Activated naive CD8-positive, alpha-beta T cell treated with anti-CD3 and anti-CD28 coated beads for 36 hours (primary cell): ENCODE results near the gene BNC2. TPM values are rescaled to one million over a fixed set of nuclear protein-coding genes. Genes with fewer than 3 reads are reported as not detected.

ENCODE experiments used
- DNase-seq: peaks from one replicate; pipeline ENCODE4 v3.0.0; 2021
- H3K27ac Mint-ChIP-seq: one replicate; pipeline ENCODE4 v1.8.0; 2022; ENCODE audit warnings: mild to moderate bottlenecking, moderate library complexity, mixed read lengths
- H3K27me3 Mint-ChIP-seq: one replicate; pipeline ENCODE4 v1.8.0; 2022; ENCODE audit warnings: mild to moderate bottlenecking, mixed read lengths
- H3K36me3 Mint-ChIP-seq: one replicate; pipeline ENCODE4 v1.8.0; 2021; ENCODE audit warnings: mild to moderate bottlenecking, mixed read lengths
- H3K4me1 Mint-ChIP-seq: one replicate; pipeline ENCODE4 v1.8.0; 2021; ENCODE audit warnings: mixed read lengths
- H3K4me3 Mint-ChIP-seq: one replicate; pipeline ENCODE4 v1.8.0; 2022; ENCODE audit warnings: mild to moderate bottlenecking, moderate library complexity, mixed read lengths
- H3K9me3 Mint-ChIP-seq: one replicate; pipeline ENCODE4 v1.8.0; 2022; ENCODE audit warnings: mixed read lengths
- total RNA-seq, 2 experiments: library from RNA; stranded (reverse); gene quantifications; one replicate each; pipeline ENCODE4 v1.2.3, GENCODE V29; 2021

Gene BNC2
- total RNA-seq, 2 experiments from 2014 or later, result not detected

DNA sequence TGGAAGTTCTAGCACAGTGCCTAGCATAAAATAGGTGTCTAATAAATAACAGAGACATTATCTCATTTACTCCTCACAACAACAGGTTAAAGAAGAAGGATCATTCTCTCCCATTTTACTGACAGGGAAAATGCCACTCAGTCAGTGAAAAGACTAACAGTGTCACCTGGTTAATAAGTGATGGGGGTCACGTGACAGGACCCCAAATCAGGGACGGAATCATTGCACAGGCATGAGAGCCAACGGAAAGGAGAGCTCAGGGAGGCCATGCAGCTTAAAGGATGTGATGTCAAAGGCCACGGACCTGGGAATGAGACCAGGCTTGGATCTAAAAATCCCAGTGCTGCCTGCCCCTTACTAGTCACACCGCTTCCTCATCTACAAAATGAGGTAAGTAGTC is 101.2 kb downstream of the BNC2 start:
- H3K36me3 Mint-ChIP-seq, result no peaks in the 10 kb centered on the region
- no peak overlapping the region for H3K4me3 Mint-ChIP-seq
- H3K4me1 Mint-ChIP-seq, result no peaks in the 10 kb centered on the region
- no peak overlapping the region for H3K27ac Mint-ChIP-seq
- H3K9me3 Mint-ChIP-seq, result no peaks in the 10 kb centered on the region
- DNase-seq, result no peak
- H3K27me3 Mint-ChIP-seq, result no peaks in the 10 kb centered on the region

DNA sequence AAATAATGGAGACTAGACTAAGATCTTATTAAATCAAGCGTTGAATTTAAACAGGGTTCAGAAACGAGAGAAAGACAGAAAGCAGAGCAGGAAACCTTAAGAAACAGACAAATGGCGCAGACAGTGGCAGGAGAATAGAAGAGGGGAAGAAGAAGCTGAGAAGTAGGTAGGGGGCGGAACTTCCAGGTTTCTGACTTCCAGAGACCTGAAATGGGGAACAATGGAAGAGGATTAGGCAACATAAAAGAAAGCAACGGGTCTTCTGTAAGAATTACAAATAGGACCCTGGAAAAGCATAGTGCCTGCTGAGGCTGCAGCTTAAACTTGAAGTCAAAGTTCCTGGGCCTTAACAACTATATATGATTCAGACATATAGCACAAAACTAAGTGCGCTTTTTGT is 101.7 kb downstream of the BNC2 start:
- Mint-ChIP-seq H3K27ac (no peak overlapping the region), H3K27me3 (no peaks in the 10 kb centered on the region), H3K4me1 (no peaks in the 10 kb centered on the region), H3K4me3 (no peak overlapping the region), H3K9me3 (no peaks in the 10 kb centered on the region), H3K36me3 (no peaks in the 10 kb centered on the region)
- DNase-seq, result no peak

DNA sequence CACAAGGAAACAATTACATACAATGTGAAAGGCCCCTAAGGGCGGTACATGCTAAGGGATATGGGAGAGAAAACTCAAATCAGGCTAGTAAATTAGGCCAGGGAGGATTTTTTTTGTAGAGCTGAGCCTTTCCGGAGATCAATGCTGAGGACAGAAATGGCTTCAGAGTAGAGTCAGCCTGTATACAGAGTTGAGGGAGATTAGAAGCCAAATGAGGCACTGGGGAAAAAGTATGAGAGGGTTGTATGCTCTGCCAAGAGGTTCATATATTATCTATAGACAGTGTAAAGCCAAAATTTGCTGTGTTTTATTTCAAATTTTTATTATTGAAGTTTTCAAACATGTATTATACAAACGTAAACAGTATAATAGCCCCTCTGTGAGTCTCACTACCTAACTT is 103.1 kb downstream of the BNC2 start:
- Mint-ChIP-seq H3K36me3 (no peaks in the 10 kb centered on the region), H3K9me3 (no peaks in the 10 kb centered on the region), H3K27ac (no peak overlapping the region), H3K4me1 (no peaks in the 10 kb centered on the region), H3K4me3 (no peak overlapping the region), H3K27me3 (no peaks in the 10 kb centered on the region)
- no peak for DNase-seq

DNA sequence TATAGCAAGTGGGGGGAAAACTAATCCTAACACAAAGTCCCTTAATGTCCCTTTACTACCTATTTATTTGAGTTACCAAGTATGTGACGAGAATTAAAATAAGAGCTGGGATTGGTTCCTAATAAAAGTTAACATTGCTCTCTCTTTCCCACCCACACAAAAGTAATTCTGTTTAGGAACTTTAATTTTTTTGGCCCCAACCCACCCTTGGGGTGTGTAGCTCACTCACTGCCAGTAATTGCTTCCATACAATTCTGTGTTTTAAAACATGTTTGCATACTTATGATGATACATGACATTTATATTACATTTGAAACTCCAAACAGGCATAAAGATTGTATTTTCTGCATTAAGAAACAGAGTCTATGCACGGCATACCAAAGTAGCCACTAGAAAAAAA is 106.5 kb downstream of the BNC2 start:
- H3K4me1 Mint-ChIP-seq, result no peaks in the 10 kb centered on the region
- no peaks in the 10 kb centered on the region for H3K27me3 Mint-ChIP-seq
- H3K36me3 Mint-ChIP-seq, result no peaks in the 10 kb centered on the region
- no peaks in the 10 kb centered on the region for H3K9me3 Mint-ChIP-seq
- H3K4me3 Mint-ChIP-seq, result no peak overlapping the region
- no peak overlapping the region for H3K27ac Mint-ChIP-seq
- DNase-seq, result no peak

DNA sequence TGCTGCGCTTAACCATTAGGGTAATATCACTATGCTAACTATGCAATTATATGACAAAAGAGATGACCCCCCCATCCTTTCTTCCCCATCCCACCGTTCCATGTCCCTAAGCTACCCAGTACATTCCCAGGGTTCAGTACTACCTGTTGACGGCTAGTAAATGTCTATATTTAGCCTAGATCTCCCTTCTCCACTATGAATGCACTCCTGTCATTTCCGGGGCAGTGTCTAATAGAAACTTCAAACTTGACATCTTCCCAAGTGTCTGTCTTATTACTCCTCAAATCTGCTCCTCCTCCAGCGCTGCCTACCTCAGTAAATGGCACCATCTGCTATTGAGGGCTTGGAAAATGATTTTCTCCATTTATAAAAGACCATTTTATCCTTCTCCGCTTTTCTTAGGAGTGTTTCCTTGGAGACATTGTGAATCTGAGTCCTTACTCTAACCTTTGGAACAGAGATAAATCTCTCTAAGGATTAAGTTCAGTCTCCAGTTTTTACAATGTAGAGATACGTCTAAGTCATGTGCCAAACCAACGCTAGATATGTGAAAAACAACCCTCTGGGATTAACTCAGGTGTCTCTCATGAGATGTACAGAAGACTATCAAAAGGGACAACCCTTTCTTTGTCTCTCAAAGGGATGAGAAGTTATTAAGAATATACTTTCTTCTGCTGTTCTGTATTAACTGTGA is 114.9 kb downstream of the BNC2 start:
- Mint-ChIP-seq H3K27ac (no peak overlapping the region), H3K27me3 (peaks cover 3% of the 10 kb centered on the region), H3K9me3 (no peaks in the 10 kb centered on the region), H3K4me1 (no peaks in the 10 kb centered on the region), H3K4me3 (no peak overlapping the region), H3K36me3 (no peaks in the 10 kb centered on the region)
- DNase-seq, result no peak

DNA sequence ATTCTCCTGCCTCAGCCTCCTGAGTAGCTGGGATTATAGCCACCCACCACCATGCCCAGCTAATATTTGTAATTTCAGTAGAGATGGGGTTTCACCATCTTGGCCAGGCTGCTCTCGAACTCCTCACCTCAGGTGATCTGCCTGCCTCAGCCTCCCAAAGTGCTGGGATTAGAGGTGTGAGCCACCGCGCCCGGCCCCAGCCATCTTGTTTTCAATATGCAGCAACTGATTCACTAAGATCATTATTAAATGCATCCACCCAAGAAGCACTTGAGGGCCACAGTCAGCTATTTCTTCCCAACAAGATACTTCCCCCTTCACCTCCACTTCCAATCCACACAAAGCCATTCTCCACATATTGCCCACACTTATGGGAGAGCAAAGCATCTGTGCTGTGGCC is 115.8 kb downstream of the BNC2 start:
- no peak for DNase-seq
- peaks cover 3% of the 10 kb centered on the region for H3K27me3 Mint-ChIP-seq
- H3K36me3 Mint-ChIP-seq, result no peaks in the 10 kb centered on the region
- no peaks in the 10 kb centered on the region for H3K4me1 Mint-ChIP-seq
- no peak overlapping the region for H3K27ac Mint-ChIP-seq
- H3K9me3 Mint-ChIP-seq, result no peaks in the 10 kb centered on the region
- no peak overlapping the region for H3K4me3 Mint-ChIP-seq

DNA sequence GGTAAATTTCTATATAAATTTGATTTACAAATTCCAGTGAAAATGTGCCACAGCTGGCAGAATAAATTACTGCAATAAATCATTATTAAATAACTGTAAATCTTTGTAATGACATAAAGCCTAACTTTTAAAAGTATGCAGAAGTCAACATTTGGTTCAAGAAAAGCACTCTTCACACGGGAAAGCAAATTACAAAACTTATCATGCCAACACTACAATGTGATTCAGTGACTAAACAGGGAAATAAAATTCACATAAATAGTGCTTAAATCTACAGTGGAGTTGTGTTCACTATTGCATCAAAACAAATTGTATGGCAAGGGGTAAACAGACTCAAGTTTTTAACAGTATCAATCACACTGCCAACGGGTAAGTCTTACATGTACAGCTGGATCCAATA is 117.2 kb downstream of the BNC2 start:
- H3K4me1 Mint-ChIP-seq, result no peaks in the 10 kb centered on the region
- H3K36me3 Mint-ChIP-seq, result no peaks in the 10 kb centered on the region
- H3K9me3 Mint-ChIP-seq, result no peaks in the 10 kb centered on the region
- no peak overlapping the region for H3K4me3 Mint-ChIP-seq
- no peak overlapping the region for H3K27ac Mint-ChIP-seq
- peaks cover 3% of the 10 kb centered on the region for H3K27me3 Mint-ChIP-seq
- no peak for DNase-seq

DNA sequence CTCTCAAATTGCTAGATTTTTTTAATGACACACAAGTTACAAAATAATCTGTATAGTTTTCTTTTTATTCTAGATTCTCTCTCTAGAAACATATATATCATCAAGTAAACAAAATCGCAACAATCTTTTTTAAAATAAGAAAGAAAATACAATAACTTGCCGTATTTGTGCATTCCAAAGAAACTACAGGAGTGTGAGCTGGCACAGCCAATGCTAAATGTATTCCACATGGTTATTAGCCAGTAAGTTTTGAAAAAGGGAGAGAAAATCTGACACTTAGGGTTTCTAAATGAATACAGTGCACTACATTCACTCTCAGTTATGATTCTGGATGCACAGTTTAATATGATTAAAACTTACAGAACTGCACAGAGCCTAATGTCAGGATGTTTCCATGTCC is 117.9 kb downstream of the BNC2 start:
- no peak for DNase-seq
- no peak overlapping the region for H3K27ac Mint-ChIP-seq
- no peaks in the 10 kb centered on the region for H3K4me1 Mint-ChIP-seq
- no peak overlapping the region for H3K4me3 Mint-ChIP-seq
- H3K9me3 Mint-ChIP-seq, result no peaks in the 10 kb centered on the region
- peaks cover 3% of the 10 kb centered on the region for H3K27me3 Mint-ChIP-seq
- no peaks in the 10 kb centered on the region for H3K36me3 Mint-ChIP-seq

DNA sequence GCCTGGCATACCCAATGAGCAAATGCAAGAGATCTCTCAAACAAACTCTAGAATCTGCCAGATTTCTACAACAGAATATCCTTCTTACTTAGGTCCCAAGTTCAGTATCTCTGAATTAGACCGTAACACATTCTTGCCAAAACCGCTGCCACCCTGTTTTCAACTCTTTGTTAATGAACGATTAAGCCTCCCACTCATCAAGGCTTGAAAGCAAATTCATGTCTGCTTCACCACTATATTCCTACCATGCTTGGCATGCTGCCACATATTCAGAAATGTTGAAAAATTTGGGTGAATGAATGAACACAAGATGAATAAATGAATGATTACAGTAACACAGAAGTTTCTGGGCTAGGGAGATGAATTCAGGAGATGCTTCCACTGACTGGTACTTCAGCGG is 119.9 kb downstream of the BNC2 start:
- Mint-ChIP-seq H3K4me1 (no peaks in the 10 kb centered on the region), H3K27ac (no peak overlapping the region), H3K9me3 (no peaks in the 10 kb centered on the region), H3K27me3 (peaks cover 3% of the 10 kb centered on the region), H3K4me3 (no peak overlapping the region), H3K36me3 (no peaks in the 10 kb centered on the region)
- DNase-seq, result no peak

DNA sequence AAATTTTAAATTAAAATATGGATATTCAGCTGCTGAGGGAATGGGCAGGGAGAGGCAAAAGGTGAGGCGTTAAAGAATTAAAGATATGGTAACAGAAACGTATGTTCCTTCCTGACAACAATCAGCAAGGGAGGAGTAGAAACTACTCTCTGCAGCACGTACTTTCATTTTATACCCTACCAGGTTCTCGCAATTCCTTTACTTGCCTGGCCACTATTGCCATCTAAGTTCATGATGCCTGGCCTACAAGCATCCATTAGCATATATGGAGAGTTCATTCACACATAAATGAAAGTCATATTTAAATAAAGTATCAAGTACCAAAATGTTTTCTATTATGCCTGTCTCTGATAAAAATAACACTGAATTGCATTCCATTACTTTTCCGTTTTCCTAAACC is 125.1 kb downstream of the BNC2 start:
- Mint-ChIP-seq H3K27ac (no peak overlapping the region), H3K27me3 (no peaks in the 10 kb centered on the region), H3K4me1 (no peaks in the 10 kb centered on the region), H3K36me3 (no peaks in the 10 kb centered on the region), H3K9me3 (peaks cover 2% of the 10 kb centered on the region), H3K4me3 (no peak overlapping the region)
- DNase-seq, result no peak

DNA sequence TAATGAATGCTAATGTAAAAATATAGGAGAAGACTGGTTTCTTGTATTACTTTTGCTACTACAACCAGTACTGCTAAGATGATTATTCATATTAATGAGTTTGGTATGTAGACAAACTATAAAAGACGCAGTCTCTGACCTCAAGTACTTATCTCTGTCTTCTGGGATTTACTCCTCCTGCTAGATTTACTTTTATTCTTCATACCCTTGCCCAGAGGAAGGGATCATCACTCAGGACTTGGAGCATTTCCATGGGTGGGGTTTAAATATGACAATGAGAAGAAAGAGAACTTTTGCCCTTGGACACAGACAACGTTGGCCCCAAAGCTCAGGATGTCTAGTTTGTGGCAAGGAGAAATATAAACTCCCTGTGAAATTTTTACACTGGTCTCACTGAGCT is 126.1 kb downstream of the BNC2 start:
- no peaks in the 10 kb centered on the region for H3K36me3 Mint-ChIP-seq
- no peak for DNase-seq
- peaks cover 2% of the 10 kb centered on the region for H3K9me3 Mint-ChIP-seq
- H3K4me3 Mint-ChIP-seq, result no peak overlapping the region
- H3K27ac Mint-ChIP-seq, result no peak overlapping the region
- H3K27me3 Mint-ChIP-seq, result peaks cover 3% of the 10 kb centered on the region
- no peaks in the 10 kb centered on the region for H3K4me1 Mint-ChIP-seq

DNA sequence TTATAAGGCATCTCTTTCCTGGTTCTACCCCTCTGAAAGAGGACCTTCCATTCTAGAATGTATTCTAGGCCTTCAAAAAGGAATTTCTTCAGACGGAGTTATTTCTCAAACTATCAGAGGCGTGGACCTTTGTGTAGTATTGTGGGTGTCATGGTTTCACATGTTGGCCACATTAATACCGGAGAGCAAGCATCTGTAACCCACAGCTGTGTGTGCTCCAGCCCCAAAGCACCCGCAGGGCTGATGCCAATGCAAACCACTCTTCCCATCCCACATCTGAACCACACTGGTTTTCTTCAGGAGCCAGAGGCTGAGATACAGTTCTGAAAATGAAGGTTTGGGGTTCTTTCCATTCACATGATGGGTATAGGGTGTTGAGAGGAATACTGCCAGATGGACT is 127.1 kb downstream of the BNC2 start:
- H3K27me3 Mint-ChIP-seq, result peaks cover 8% of the 10 kb centered on the region
- peaks cover 2% of the 10 kb centered on the region for H3K9me3 Mint-ChIP-seq
- no peak for DNase-seq
- H3K27ac Mint-ChIP-seq, result no peak overlapping the region
- no peaks in the 10 kb centered on the region for H3K4me1 Mint-ChIP-seq
- no peak overlapping the region for H3K4me3 Mint-ChIP-seq
- H3K36me3 Mint-ChIP-seq, result no peaks in the 10 kb centered on the region

DNA sequence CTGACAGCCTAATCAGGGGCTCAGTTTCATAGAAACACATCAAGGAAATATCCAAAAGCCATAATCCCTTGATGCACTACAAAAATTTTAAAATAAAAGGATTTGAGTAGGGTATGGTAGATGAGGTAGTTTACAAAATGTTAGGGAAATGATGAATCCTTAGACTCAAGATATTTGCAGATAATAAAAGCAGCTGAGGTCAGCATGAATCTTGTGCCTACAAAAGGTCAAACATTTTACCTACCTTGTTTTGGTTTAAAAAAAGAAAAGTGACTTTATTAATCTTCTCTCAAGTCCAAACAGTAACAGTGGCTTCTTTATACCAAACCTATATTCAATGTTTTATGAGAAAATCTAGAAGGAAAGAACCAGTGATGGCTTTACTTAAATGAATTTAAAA is 135.5 kb downstream of the BNC2 start:
- H3K9me3 Mint-ChIP-seq, result no peaks in the 10 kb centered on the region
- no peak for DNase-seq
- no peaks in the 10 kb centered on the region for H3K36me3 Mint-ChIP-seq
- no peaks in the 10 kb centered on the region for H3K4me1 Mint-ChIP-seq
- H3K27me3 Mint-ChIP-seq, result peaks cover 11% of the 10 kb centered on the region
- H3K27ac Mint-ChIP-seq, result no peak overlapping the region
- no peak overlapping the region for H3K4me3 Mint-ChIP-seq

DNA sequence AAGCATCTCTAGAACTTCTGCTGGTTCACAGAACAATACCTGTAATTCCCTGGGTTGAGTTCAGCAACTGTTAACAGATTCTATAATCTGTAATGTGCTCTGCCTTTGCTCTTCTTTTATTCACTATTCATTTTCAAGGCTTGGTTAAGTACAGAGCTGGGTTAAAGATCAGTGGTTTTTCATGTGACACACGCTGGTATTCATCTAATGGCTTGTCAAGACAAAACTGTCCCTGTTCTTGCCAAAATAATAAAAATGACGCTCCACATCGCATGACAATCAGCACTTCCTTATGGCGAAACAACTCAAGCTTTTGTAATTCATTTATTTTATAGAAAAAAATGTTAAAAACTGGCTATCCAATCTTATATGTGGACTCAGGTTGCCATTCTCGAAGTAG is 137.9 kb downstream of the BNC2 start:
- Mint-ChIP-seq H3K27ac (no peak overlapping the region), H3K9me3 (no peaks in the 10 kb centered on the region), H3K4me3 (no peak overlapping the region), H3K27me3 (peaks cover 25% of the 10 kb centered on the region), H3K36me3 (no peaks in the 10 kb centered on the region), H3K4me1 (peaks cover 3% of the 10 kb centered on the region)
- no peak for DNase-seq

DNA sequence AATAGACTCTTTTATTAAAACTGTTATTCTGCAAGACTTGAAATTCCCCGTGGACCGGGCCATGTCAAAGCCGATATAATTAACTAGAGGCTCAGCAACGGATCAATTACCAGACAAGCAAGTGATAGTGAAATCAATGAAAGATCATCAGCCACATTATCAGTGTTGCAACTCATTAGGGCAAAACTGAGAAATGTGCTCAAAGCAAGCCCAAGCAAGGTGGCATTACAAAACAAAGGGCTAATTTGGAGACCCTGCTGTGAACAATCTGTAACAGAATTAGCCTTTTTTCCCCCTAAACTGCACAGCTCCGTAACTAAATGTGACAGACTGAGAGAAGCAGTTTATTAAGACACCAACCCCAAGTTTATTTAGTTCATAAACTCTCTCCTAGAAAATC is 140.3 kb downstream of the BNC2 start:
- no peak overlapping the region for H3K4me3 Mint-ChIP-seq
- H3K27ac Mint-ChIP-seq, result no peak overlapping the region
- H3K4me1 Mint-ChIP-seq, result peaks cover 9% of the 10 kb centered on the region
- no peaks in the 10 kb centered on the region for H3K9me3 Mint-ChIP-seq
- H3K36me3 Mint-ChIP-seq, result no peaks in the 10 kb centered on the region
- no peak for DNase-seq
- H3K27me3 Mint-ChIP-seq, result peaks cover 44% of the 10 kb centered on the region

DNA sequence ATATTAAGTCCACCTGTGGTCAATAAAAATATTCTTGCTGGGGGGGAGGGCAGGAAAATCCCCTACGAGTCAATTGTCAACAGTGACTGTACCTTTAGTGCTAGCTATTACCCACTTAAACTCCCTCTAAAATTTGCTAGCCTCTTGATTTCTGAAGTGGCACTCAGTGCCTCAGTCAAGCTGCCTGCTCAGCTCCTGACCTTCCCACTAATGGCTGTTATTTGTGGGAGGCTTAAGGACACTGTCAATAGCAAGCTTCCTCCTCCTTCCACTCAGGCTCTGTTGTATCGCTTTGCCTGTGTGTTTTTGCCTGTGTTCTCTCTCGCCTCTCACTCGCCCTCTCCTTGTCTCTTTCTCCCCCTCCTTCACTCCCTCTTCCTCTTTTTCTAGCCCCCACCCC is 140.8 kb downstream of the BNC2 start:
- no peak overlapping the region for H3K27ac Mint-ChIP-seq
- no peak overlapping the region for H3K4me3 Mint-ChIP-seq
- H3K27me3 Mint-ChIP-seq, result peaks cover 44% of the 10 kb centered on the region
- no peaks in the 10 kb centered on the region for H3K9me3 Mint-ChIP-seq
- H3K36me3 Mint-ChIP-seq, result no peaks in the 10 kb centered on the region
- peaks cover 9% of the 10 kb centered on the region for H3K4me1 Mint-ChIP-seq
- DNase-seq, result no peak

DNA sequence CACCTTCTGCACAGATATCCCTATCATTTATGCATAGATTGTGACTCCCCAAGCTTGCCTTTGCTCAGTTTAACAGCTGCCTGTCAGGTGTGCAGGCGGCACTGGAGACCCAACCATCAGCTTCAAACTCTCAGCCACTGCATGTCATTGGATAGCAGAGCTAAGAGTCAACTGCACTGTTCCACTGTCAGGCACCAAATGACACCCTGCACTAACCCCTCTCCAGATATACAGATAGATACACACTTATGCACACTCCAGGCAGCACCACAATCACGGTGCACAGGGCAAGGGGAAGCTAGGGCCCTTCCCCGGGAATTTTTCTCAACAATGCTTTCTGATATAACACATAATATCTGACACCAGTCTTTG is 142.3 kb downstream of the BNC2 start:
- no peaks in the 10 kb centered on the region for H3K9me3 Mint-ChIP-seq
- peaks cover 9% of the 10 kb centered on the region for H3K4me1 Mint-ChIP-seq
- H3K27me3 Mint-ChIP-seq, result peaks cover 48% of the 10 kb centered on the region
- no peak overlapping the region for H3K4me3 Mint-ChIP-seq
- H3K36me3 Mint-ChIP-seq, result no peaks in the 10 kb centered on the region
- no peak for DNase-seq
- H3K27ac Mint-ChIP-seq, result no peak overlapping the region
